Mesenchymal stem cell (in vitro differentiated cells and primary cell): ENCODE measurements around the gene GJD2.

Experiments
- DNase-seq: peaks from one replicate; pipeline ENCODE4 v3.0.0-alpha.2; 2013
- H2AFZ ChIP-seq: one replicate; pipeline ENCODE4 v1.6.1; 2013; ENCODE audit warnings: low read depth, mild to moderate bottlenecking, control low read depth, inconsistent platforms, low read length, moderate library complexity
- H2AK5ac ChIP-seq: 2 replicates; pipeline ENCODE4 v1.6.1; 2013; ENCODE audit warnings: low read length, moderate library complexity, mild to moderate bottlenecking, inconsistent platforms; ENCODE audit not compliant: severe bottlenecking
- H2BK120ac ChIP-seq: one replicate; pipeline ENCODE4 v1.6.1; 2013; ENCODE audit warnings: low read depth, mild to moderate bottlenecking, inconsistent platforms, low read length, moderate library complexity
- H2BK12ac ChIP-seq, 2 experiments: one replicate each; pipeline ENCODE4 v1.6.1; 2013; ENCODE audit warnings: inconsistent platforms in 2 of 2, low read length in 2 of 2, mild to moderate bottlenecking in 2 of 2, moderate library complexity in 2 of 2, control low read depth in 1 of 2
- H2BK15ac ChIP-seq: one replicate; pipeline ENCODE4 v1.6.1; 2013; ENCODE audit warnings: mild to moderate bottlenecking, low read depth, inconsistent platforms; ENCODE audit not compliant: poor library complexity, severe bottlenecking
- H2BK5ac ChIP-seq: 2 replicates; pipeline ENCODE4 v1.6.1; 2013; ENCODE audit warnings: low read depth, mild to moderate bottlenecking, low read length, control low read depth, inconsistent platforms; ENCODE audit not compliant: poor library complexity, severe bottlenecking
- H3K14ac ChIP-seq, 2 experiments: one replicate each; pipeline ENCODE4 v1.6.1; 2013; ENCODE audit warnings: inconsistent platforms in 2 of 2, low read length in 2 of 2, control low read depth in 1 of 2, mild to moderate bottlenecking in 1 of 2, moderate library complexity in 1 of 2
- H3K18ac ChIP-seq, 2 experiments: one replicate each; pipeline ENCODE4 v1.6.1; 2013; ENCODE audit warnings: inconsistent platforms in 2 of 2, low read length in 2 of 2, control low read depth in 1 of 2, low read depth in 1 of 2, mild to moderate bottlenecking in 1 of 2
- H3K23ac ChIP-seq, 2 experiments: one replicate each; pipeline ENCODE4 v1.6.1; 2013; ENCODE audit warnings: inconsistent platforms in 2 of 2, low read length in 2 of 2, mild to moderate bottlenecking in 2 of 2, moderate library complexity in 2 of 2, control low read depth in 1 of 2
- H3K27ac ChIP-seq: 2 replicates; pipeline ENCODE4 v1.5.1; 2013; ENCODE audit warnings: mild to moderate bottlenecking, moderate library complexity, low read length, control low read depth, inconsistent platforms; ENCODE audit not compliant: poor library complexity, severe bottlenecking
- H3K27me3 ChIP-seq, 2 experiments: 2 replicates each; pipeline versions ENCODE4 v1.6.1 to v1.7.0; 2013; ENCODE audit warnings: low read length in 2 of 2, mild to moderate bottlenecking in 2 of 2, moderate library complexity in 2 of 2, control low read depth in 1 of 2, inconsistent platforms in 1 of 2; ENCODE audit not compliant: control insufficient read depth in 1 of 2, insufficient read depth in 1 of 2
- H3K36me3 ChIP-seq, 2 experiments: 2 replicates each; pipeline versions ENCODE4 v1.6.1 to v1.7.0; 2013; ENCODE audit warnings: low read length in 2 of 2, control low read depth in 1 of 2, inconsistent platforms in 1 of 2, low read depth in 1 of 2, mild to moderate bottlenecking in 1 of 2; ENCODE audit not compliant: insufficient read depth in 2 of 2, control insufficient read depth in 1 of 2
- H3K4ac ChIP-seq, 2 experiments: one replicate each; pipeline ENCODE4 v1.6.1; 2013; ENCODE audit warnings: inconsistent platforms in 2 of 2, low read length in 2 of 2, mild to moderate bottlenecking in 2 of 2, moderate library complexity in 2 of 2, control low read depth in 1 of 2, low read depth in 1 of 2
- H3K4me1 ChIP-seq: 2 replicates; pipeline ENCODE4 v1.6.1; 2013; ENCODE audit warnings: low read depth, low read length, control low read depth; ENCODE audit not compliant: control insufficient read depth, insufficient read depth
- H3K4me2 ChIP-seq: 2 replicates; pipeline ENCODE4 v1.6.1; 2013; ENCODE audit warnings: low read length, mild to moderate bottlenecking, inconsistent platforms; ENCODE audit not compliant: poor library complexity, severe bottlenecking
- H3K4me3 ChIP-seq, 2 experiments: 2 replicates each; pipeline versions ENCODE4 v1.5.1 to v1.7.0; 2013; ENCODE audit warnings: low read length in 2 of 2, mild to moderate bottlenecking in 2 of 2, control low read depth in 1 of 2, low read depth in 1 of 2; ENCODE audit not compliant: insufficient read depth in 1 of 2
- H3K79me1 ChIP-seq: replicated peaks from 2 replicates; pipeline ENCODE4 v1.6.1; 2013; ENCODE audit warnings: mild to moderate bottlenecking, control low read depth, low read length, inconsistent platforms; ENCODE audit not compliant: poor library complexity, severe bottlenecking
- H3K9ac ChIP-seq: 2 replicates; pipeline ENCODE4 v1.7.0; 2013; ENCODE audit warnings: mild to moderate bottlenecking, low read length, moderate library complexity
- H3K9me3 ChIP-seq: 2 replicates; pipeline ENCODE4 v1.7.0; 2013; ENCODE audit warnings: mild to moderate bottlenecking, low read length; ENCODE audit not compliant: control insufficient read depth
- H4K8ac ChIP-seq: one replicate; pipeline ENCODE4 v1.6.1; 2013; ENCODE audit warnings: inconsistent platforms, mild to moderate bottlenecking, low read length, moderate library complexity
- H4K91ac ChIP-seq: one replicate; pipeline ENCODE4 v1.6.1; 2013; ENCODE audit warnings: mild to moderate bottlenecking, low read length, inconsistent platforms
- WGBS: methylation state at CpG from one replicate; pipeline ENCODE4 v1.1.7; 2013; ENCODE audit warnings: mixed read lengths; 5-methylcytosine and 5-hydroxymethylcytosine counted together

Gene GJD2

DNA sequence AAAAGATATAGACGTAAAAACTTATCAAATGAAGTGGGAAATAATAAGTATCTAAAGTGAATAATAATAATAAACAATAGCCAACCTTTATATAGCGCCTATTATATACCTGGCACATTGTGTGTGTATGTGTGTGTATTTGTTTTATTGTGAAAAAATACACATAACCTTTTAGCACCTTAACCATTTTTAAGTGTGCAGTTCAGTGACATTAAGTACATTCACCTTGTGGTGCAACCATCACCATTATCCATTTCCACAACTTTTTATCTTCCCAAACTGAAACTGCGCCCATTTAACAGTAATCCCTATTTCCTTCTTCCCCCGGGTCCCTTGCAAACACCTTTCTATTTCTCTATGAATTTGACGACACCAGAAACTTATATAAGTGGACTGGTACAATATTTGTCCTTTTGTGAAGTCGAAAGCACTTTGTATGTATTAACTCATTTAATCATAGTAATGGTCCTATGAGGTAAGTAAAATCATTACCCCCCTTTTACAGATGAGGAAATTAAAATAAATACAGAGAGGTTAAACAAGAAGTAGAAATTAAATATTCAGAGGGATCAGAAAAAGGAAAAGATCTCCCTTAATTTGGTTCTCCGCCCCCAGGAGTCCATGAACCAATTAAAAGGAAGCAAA, 33.5 kb downstream of the GJD2 start:
- Histone ChIP-seq H2BK12ac (no peak overlapping the region), H2BK5ac (no peak overlapping the region), H3K23ac (no peak overlapping the region), H3K36me3 (no peaks in the 10 kb centered on the region), H3K79me1 (no peaks in the 10 kb centered on the region), H2AK5ac (no peak overlapping the region), H3K27me3 (peaks cover 42 to 58% of the 10 kb centered on the region in 2 experiments), H3K9me3 (no peaks in the 10 kb centered on the region), H3K14ac (no peak overlapping the region), H4K8ac (no peak overlapping the region), H3K18ac (no peak overlapping the region), H3K4ac (no peak overlapping the region), H3K27ac (no peak overlapping the region), H4K91ac (no peak overlapping the region), H2BK120ac (no peak overlapping the region), H3K4me2 (no peak overlapping the region), H3K4me1 (peaks cover 5% of the 10 kb centered on the region), H2BK15ac (no peak overlapping the region), H3K4me3 (peak overlapping the region in 1 of 2 experiments; percentile 17), H3K9ac (no peak overlapping the region), H2AFZ (no peak overlapping the region)
- no peak for DNase-seq
- WGBS = 64% methylated on average over 3 of the region's 7 CpGs

DNA sequence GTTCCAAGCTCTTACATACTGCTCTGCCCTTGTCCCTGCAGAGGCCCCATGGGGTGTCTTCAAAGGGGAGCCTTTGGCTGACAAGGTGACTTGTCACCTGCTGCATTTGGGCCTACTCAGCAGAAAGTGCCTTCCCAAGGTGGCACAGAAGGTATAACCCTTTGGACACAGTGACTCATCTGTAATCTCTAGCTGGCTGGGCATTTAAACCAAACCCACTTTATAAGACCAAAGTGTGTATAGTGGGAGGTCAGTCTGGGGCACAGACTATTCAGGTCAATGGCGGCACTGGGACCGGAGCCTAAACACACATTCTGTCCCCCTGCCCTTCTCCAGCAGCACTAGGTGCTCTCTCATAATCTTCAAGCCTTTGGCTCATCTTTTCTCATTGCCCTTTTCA, 35.1 kb downstream of the GJD2 start:
- Histone ChIP-seq H3K27me3 (peaks cover 36 to 53% of the 10 kb centered on the region in 2 experiments), H3K9me3 (no peaks in the 10 kb centered on the region), H2BK120ac (no peak overlapping the region), H3K79me1 (no peaks in the 10 kb centered on the region), H2BK12ac (no peak overlapping the region), H3K14ac (no peak overlapping the region), H3K4me3 (no peak overlapping the region), H4K8ac (no peak overlapping the region), H3K27ac (no peak overlapping the region), H3K18ac (no peak overlapping the region), H2AFZ (no peak overlapping the region), H3K23ac (no peak overlapping the region), H2BK15ac (no peak overlapping the region), H3K4ac (no peak overlapping the region), H4K91ac (no peak overlapping the region), H3K4me1 (peaks cover 5% of the 10 kb centered on the region), H3K9ac (no peak overlapping the region), H3K4me2 (no peak overlapping the region), H3K36me3 (no peaks in the 10 kb centered on the region), H2BK5ac (no peak overlapping the region), H2AK5ac (no peak overlapping the region)
- no peak for DNase-seq
- WGBS = 83% methylated on average over 2 of the region's 2 CpGs

DNA sequence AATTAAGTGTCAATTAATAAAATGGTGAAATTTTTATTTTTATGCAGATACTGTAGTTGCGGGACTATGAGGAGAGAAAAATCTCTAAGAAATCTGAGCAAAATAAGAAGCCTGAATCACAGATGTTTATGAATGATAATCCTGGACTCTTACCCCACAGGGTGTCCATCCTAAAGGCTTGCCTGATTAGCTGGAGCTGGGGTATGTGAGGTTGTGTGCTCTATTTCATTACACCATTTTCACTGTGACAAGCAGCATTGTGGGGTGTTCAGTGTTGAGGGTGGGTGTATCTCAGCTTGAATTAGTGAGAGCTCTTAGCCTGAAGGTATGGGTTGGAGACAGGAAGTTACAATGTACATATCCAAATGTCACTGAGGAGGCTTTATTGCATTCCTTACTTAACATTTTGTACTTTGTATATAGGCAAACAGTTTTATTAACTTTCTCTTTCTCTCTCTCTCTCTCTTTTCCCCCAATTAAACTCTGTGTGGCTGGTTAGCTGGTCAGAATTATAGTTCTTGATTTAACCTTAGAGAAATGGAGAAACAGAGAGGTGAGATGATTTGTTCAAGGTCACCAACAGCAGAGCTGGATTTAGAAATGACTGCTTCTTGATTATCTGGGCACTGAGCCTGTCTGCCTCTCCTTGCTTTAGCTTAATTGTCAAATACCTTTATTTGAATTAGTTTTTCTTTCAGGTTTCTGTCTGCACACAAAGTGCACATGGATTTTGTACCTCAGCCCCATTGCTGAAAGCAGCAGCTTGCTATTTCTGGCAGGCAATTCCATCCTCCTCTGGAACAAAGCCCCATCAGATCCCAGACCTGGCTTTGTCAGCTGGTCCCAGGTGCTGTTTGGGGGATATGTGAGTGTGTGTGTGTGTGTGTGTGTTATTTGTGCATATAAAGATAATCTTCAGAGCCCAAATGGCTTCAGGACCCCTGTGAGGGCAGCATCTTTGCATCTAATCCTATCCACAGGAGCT, 35.8 kb downstream of the GJD2 start:
- Histone ChIP-seq H3K27me3 (peaks cover 36 to 53% of the 10 kb centered on the region in 2 experiments), H3K79me1 (no peaks in the 10 kb centered on the region), H3K36me3 (no peaks in the 10 kb centered on the region), H3K4me1 (peaks cover 5% of the 10 kb centered on the region), H3K4me3 (no peak overlapping the region), H2BK15ac (no peak overlapping the region), H3K9me3 (no peaks in the 10 kb centered on the region), H2BK120ac (no peak overlapping the region), H2BK12ac (no peak overlapping the region), H3K4me2 (no peak overlapping the region), H2AK5ac (no peak overlapping the region), H3K23ac (no peak overlapping the region), H2BK5ac (no peak overlapping the region), H3K4ac (no peak overlapping the region), H3K18ac (no peak overlapping the region), H3K9ac (no peak overlapping the region), H2AFZ (no peak overlapping the region), H3K27ac (no peak overlapping the region), H4K8ac (no peak overlapping the region), H4K91ac (no peak overlapping the region), H3K14ac (no peak overlapping the region)
- DNase-seq = no peak
- WGBS = 88% methylated on average over 1 of the region's 1 CpG

DNA sequence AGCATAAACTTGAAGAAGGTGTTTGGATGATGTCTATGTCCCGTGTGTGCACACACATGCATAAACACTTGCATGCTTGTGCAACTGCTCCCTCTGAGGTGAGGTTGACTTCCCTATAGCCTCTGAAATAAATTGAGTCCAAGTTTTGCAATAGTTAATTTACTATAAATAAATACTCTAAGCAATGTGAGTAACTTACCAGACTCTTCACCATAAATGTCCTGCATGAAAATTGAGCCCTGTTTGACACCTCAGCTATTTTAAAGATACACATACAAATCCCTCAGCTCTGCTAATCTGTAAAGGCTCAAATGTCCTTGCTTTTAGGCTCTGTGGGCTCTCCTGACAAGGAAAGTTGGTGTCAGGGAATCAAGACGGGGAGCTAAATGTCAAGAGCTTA, 37.1 kb downstream of the GJD2 start:
- Histone ChIP-seq H2BK120ac (no peak overlapping the region), H3K79me1 (no peaks in the 10 kb centered on the region), H4K91ac (no peak overlapping the region), H3K36me3 (no peaks in the 10 kb centered on the region), H3K4me3 (no peak overlapping the region), H3K23ac (no peak overlapping the region), H2BK5ac (no peak overlapping the region), H2BK15ac (no peak overlapping the region), H3K9me3 (no peaks in the 10 kb centered on the region), H2AFZ (no peak overlapping the region), H4K8ac (no peak overlapping the region), H3K9ac (no peak overlapping the region), H3K27me3 (peaks cover 36 to 59% of the 10 kb centered on the region in 2 experiments), H3K4ac (no peak overlapping the region), H3K18ac (no peak overlapping the region), H3K14ac (no peak overlapping the region), H3K4me2 (no peak overlapping the region), H2AK5ac (no peak overlapping the region), H3K27ac (no peak overlapping the region), H2BK12ac (no peak overlapping the region), H3K4me1 (peaks cover 5% of the 10 kb centered on the region)
- WGBS = 41% methylated on average over 2 of the region's 2 CpGs
- no peak for DNase-seq
